ENCODE data around the gene AAK1. TPM values are rescaled to one million over a fixed set of nuclear protein-coding genes. Genes with fewer than 3 reads are reported as not detected.

The AAK1 gene
- total and polyA plus RNA-seq, 2 of the 13 experiments (the other 11 are each of a cell fraction or from before 2014, with no cell fraction given) = 9.8 to 10.3 TPM

DNA sequence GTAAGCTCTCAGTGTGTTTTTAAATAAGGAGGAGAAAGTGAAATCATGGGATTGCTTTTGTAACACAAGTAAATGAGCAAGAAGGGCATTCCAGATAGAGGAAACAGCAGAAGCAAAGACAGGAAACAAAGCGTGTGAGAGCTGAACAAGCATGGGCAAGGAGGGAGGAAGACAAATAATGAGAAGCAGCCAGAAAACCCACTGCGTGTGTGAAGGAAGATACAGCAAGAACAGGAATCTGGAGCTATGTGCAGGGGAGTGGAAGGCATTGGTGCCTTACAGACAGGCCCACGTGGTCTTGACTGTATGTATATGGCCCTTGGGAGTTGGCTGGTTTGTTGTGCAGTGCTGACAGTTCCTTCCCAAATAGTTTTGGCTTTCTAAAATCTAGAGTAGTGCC is 88.6 kb downstream of the AAK1 start:
- H3K4me1 ChIP-seq (ENCODE audit: insufficient read depth, low read length) = no peaks in the 10 kb centered on the region
- ChIA-PET POLR2A (no interaction called here), CTCF (ENCODE audit: low intra/inter-chr PET ratio, low total read pairs) (no interaction called here)
- TF ChIP-seq ZNF816 (CRISPR knock-in tag; IDR thresholded peaks at IDR 0.05; ENCODE audit: borderline replicate concordance) (no peak), ZC3H13 (CRISPR knock-in tag; IDR thresholded peaks at IDR 0.05) (no peak), PAWR (CRISPR knock-in tag; IDR thresholded peaks at IDR 0.05; ENCODE audit: borderline replicate concordance) (no peak), SNAPC2 (CRISPR knock-in tag; IDR thresholded peaks at IDR 0.05) (no peak), ZEB1 (IDR thresholded peaks at IDR 0.05; ENCODE audit: insufficient replicate concordance, low read depth) (no peak), SOX6 (IDR thresholded peaks at IDR 0.05) (no peak), SOX6 (CRISPR knock-in tag; IDR thresholded peaks at IDR 0.05) (no peak)
- TF ChIP-seq, protein P1, sequence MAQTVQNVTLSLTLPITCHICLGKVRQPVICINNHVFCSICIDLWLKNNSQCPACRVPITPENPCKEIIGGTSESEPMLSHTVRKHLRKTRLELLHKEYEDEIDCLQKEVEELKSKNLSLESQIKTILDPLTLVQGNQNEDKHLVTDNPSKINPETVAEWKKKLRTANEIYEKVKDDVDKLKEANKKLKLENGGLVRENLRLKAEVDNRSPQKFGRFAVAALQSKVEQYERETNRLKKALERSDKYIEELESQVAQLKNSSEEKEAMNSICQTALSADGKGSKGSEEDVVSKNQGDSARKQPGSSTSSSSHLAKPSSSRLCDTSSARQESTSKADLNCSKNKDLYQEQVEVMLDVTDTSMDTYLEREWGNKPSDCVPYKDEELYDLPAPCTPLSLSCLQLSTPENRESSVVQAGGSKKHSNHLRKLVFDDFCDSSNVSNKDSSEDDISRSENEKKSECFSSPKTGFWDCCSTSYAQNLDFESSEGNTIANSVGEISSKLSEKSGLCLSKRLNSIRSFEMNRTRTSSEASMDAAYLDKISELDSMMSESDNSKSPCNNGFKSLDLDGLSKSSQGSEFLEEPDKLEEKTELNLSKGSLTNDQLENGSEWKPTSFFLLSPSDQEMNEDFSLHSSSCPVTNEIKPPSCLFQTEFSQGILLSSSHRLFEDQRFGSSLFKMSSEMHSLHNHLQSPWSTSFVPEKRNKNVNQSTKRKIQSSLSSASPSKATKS (CRISPR knock-in tag; IDR thresholded peaks at IDR 0.05) = no peak
- TF ChIP-seq, protein P2, sequence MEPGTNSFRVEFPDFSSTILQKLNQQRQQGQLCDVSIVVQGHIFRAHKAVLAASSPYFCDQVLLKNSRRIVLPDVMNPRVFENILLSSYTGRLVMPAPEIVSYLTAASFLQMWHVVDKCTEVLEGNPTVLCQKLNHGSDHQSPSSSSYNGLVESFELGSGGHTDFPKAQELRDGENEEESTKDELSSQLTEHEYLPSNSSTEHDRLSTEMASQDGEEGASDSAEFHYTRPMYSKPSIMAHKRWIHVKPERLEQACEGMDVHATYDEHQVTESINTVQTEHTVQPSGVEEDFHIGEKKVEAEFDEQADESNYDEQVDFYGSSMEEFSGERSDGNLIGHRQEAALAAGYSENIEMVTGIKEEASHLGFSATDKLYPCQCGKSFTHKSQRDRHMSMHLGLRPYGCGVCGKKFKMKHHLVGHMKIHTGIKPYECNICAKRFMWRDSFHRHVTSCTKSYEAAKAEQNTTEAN (CRISPR knock-in tag; conservative IDR thresholded peaks at IDR 0.05) = no peak
- H2AFZ ChIP-seq (ENCODE audit: low read length) = no peak overlapping the region
- FAIRE-seq (no peak), DNase-seq (ENCODE audit: low spot score) (no peak), ATAC-seq (no peak)
- in situ Hi-C loops (cut with HindIII; ENCODE audit: extremely low pct_ligation_motif_present, low pct_unique_long_range_greater_than_20kb) = no loop called here
- H3K79me2 ChIP-seq (ENCODE audit: insufficient read depth, low read length) = no peaks in the 10 kb centered on the region
- H3K9ac ChIP-seq (ENCODE audit: insufficient read depth, low read depth, low read length) = no peak overlapping the region
- no TSS peak for BruUV-seq (replicated peaks)
- H3K27me3 ChIP-seq (ENCODE audit: control insufficient read depth in 1 of 2, insufficient read depth in 2 of 2, low read length in 2 of 2) = no peaks in the 10 kb centered on the region
- H3K9me3 ChIP-seq (ENCODE audit: low read length) = no peaks in the 10 kb centered on the region
- no peak overlapping the region for H3K4me2 ChIP-seq (ENCODE audit: low read depth, low read length)
- no peak overlapping the region for H3K4me3 ChIP-seq (replicated peaks in 1 of 3; ENCODE audit: insufficient read depth in 1 of 3, low read depth in 2 of 3, low read length in 3 of 3)
- intact Hi-C loops (cut with micrococcal nuclease; ENCODE audit: unreplicated experiment) = no loop called here
- no peaks in the 10 kb centered on the region for H4K20me1 ChIP-seq (ENCODE audit: insufficient read depth, low read length)
- WGBS (ENCODE audit: low lambda C conversion rate) = 91% methylated on average over 3 of the region's 3 CpGs
- peaks cover 0 to 8% of the 10 kb centered on the region in 2 experiments; a peak in 3 of 5 replicates for H3K36me3 ChIP-seq (replicated peaks in 1 of 2; ENCODE audit: control insufficient read depth in 1 of 2, insufficient read depth in 2 of 2, low read length in 2 of 2)
- no peak overlapping the region for H3K27ac ChIP-seq (ENCODE audit: extremely low read length, insufficient read depth, low read length)
